SK-N-SH (cell line): ENCODE measurements around the gene FAP. TPM values are rescaled to one million over a fixed set of nuclear protein-coding genes. Genes with fewer than 3 reads are reported as not detected.

Experiments
- CTCF ChIA-PET: fragments of 300-600, 350-600 bp; formaldehyde crosslinking; extraction: SDS; loops from one replicate; lab custom pipeline; 2021; lab: Yijun Ruan, JAX
- POLR2A ChIA-PET: fragments of 350-600 bp; sonication (Branson Sonifier 250); formaldehyde crosslinking; extraction: SDS; loops from one replicate; lab custom pipeline; 2020; ENCODE audit warnings: antibody characterized with exemption, inconsistent platforms; lab: Yijun Ruan, JAX
- DNase-seq: peaks from one replicate; pipeline ENCODE4 v3.0.0; 2012
- H2AFZ ChIP-seq: fragments of 200-600 bp; sonication (generic); 2 replicates; pipeline ENCODE4 v1.8.1; 2016; ENCODE audit warnings: antibody characterized with exemption, mild to moderate bottlenecking, low read depth
- H3F3A ChIP-seq: fragments of 200-600 bp; sonication (generic); replicated peaks from 2 replicates; pipeline ENCODE3; 2016; ENCODE audit warnings: antibody characterized with exemption, mild to moderate bottlenecking; ENCODE audit not compliant: insufficient read depth
- H3K27ac ChIP-seq, 2 experiments: fragments of 200-500 bp in 1 of 2; fragments of 200-600 bp in 1 of 2; sonication (Bioruptor generic) in 1 of 2; sonication (generic), shearing (Covaris generic) in 1 of 2; 2 replicates each; pipeline versions ENCODE4 v1.5.1 to v1.6.1; 2014 to 2016; ENCODE audit warnings: low read depth in 2 of 2, inconsistent platforms in 1 of 2, low read length in 1 of 2, mild to moderate bottlenecking in 1 of 2, mixed read lengths in 1 of 2
- H3K27me3 ChIP-seq: fragments of 200-600 bp; sonication (generic), shearing (Covaris generic); 2 replicates; pipeline ENCODE4 v1.6.1; 2016; ENCODE audit warnings: mixed run types; ENCODE audit not compliant: insufficient read depth
- H3K36me3 ChIP-seq, 2 experiments: fragments of 200-500 bp in 1 of 2; fragments of 200-600 bp in 1 of 2; sonication (Bioruptor generic) in 1 of 2; sonication (generic) in 1 of 2; replicated peaks in 1 of 2; 2 replicates each; pipeline versions ENCODE3 to v1.5.1; 2014 to 2016; ENCODE audit warnings: low read length in 1 of 2, mild to moderate bottlenecking in 1 of 2; ENCODE audit not compliant: insufficient read depth in 2 of 2, control insufficient read depth in 1 of 2
- H3K4me1 ChIP-seq, 2 experiments: fragments of 200-500 bp in 1 of 2; fragments of 200-600 bp in 1 of 2; sonication (Bioruptor generic) in 1 of 2; sonication (generic), shearing (Covaris generic) in 1 of 2; 2 replicates each; pipeline versions ENCODE4 v1.5.1 to v1.6.1; 2014 to 2016; ENCODE audit warnings: low read depth in 1 of 2, low read length in 1 of 2, mixed run types in 1 of 2; ENCODE audit not compliant: insufficient read depth in 2 of 2, control insufficient read depth in 1 of 2
- H3K4me2 ChIP-seq: fragments of 200-600 bp; sonication (generic), shearing (Covaris generic); 2 replicates; pipeline ENCODE4 v1.6.1; 2017; ENCODE audit warnings: mixed run types
- H3K4me3 ChIP-seq, 2 experiments: fragments of 200-500 bp in 1 of 2; fragments of 200-600 bp in 1 of 2; sonication (Bioruptor generic) in 1 of 2; sonication (generic), shearing (Covaris generic) in 1 of 2; 2 replicates each; pipeline versions ENCODE4 v1.5.1 to v1.8.1; 2014 to 2016; ENCODE audit warnings: low read depth in 2 of 2, inconsistent platforms in 1 of 2, low read length in 1 of 2, mild to moderate bottlenecking in 1 of 2, mixed read lengths in 1 of 2, moderate library complexity in 1 of 2
- H3K79me2 ChIP-seq: fragments of 200-600 bp; sonication (generic); 2 replicates; pipeline ENCODE4 v1.8.1; 2017; ENCODE audit warnings: mild to moderate bottlenecking; ENCODE audit not compliant: insufficient read depth
- H3K9ac ChIP-seq: fragments of 200-600 bp; sonication (generic); 2 replicates; pipeline ENCODE4 v1.6.1; 2017; ENCODE audit warnings: mixed run types
- H3K9me2 ChIP-seq: fragments of 200-600 bp; sonication (generic); 2 replicates; pipeline ENCODE4 v1.6.1; 2017; ENCODE audit warnings: mixed run types
- H3K9me3 ChIP-seq: fragments of 200-600 bp; sonication (generic); 2 replicates; pipeline ENCODE4 v1.6.1; 2017; ENCODE audit warnings: mixed run types, mild to moderate bottlenecking, moderate library complexity
- H4K20me1 ChIP-seq: fragments of 200-600 bp; sonication (generic); 2 replicates; pipeline ENCODE4 v1.6.1; 2017; ENCODE audit warnings: mild to moderate bottlenecking, mixed run types; ENCODE audit not compliant: insufficient read depth
- ELF1 ChIP-seq: IDR thresholded peaks from 2 replicates; pipeline ENCODE4 v1.4.0; 2012
- FOXJ3 ChIP-seq: sonication (generic); formaldehyde crosslinking; IDR thresholded peaks from 2 replicates; pipeline ENCODE4 v1.5.1; 2020; ENCODE audit warnings: mild to moderate bottlenecking, missing genetic modification reagents
- IRF3 ChIP-seq: fragments of 150-350 bp; IDR thresholded peaks from 2 replicates; pipeline ENCODE4 v1.6.1; 2016; ENCODE audit warnings: mild to moderate bottlenecking, low read depth, low read length
- JUND ChIP-seq: IDR thresholded peaks from 2 replicates; pipeline ENCODE4 v1.4.0; 2012
- NRF1 ChIP-seq: IDR thresholded peaks from 2 replicates; pipeline ENCODE4 v1.6.1; 2012; ENCODE audit warnings: low read depth, mild to moderate bottlenecking, low read length
- REST ChIP-seq: IDR thresholded peaks from 2 replicates; pipeline ENCODE4 v1.6.1; 2012; ENCODE audit warnings: mild to moderate bottlenecking, low read depth, low read length, moderate library complexity
- RXRA ChIP-seq: IDR thresholded peaks from 2 replicates; pipeline ENCODE4 v1.4.0; 2012; ENCODE audit warnings: low read depth, mild to moderate bottlenecking, borderline replicate concordance
- YY1 ChIP-seq: IDR thresholded peaks from 2 replicates; pipeline ENCODE4 v1.4.0; 2012; ENCODE audit warnings: low read depth, mild to moderate bottlenecking
- ZBTB33 ChIP-seq: IDR thresholded peaks from 2 replicates; pipeline ENCODE4 v1.4.0; 2012; ENCODE audit warnings: low read depth, borderline replicate concordance
- polyA plus RNA-seq, 3 experiments: library from polyadenylated mRNA; depleted of rRNA; stranded (reverse); fragments of >200 nt; gene quantifications; 2 replicates each; pipeline ENCODE4 v1.2.3, GENCODE V29; 2012

Gene FAP
- polyA plus RNA-seq, 1 of the 3 experiments (the other 2 are of a cell fraction), result 36.9 TPM

- no peaks in the 10 kb centered on the region for H3K79me2 ChIP-seq
- ChIA-PET CTCF (interaction anchor here (1.2 to 1.9 kb wide), 2 partner anchors 10 to 21 kb away, joined by 3 to 8 read pairs; no protein-coding TSS in a partner anchor), POLR2A (no interaction called here)
- no peak for DNase-seq
- H3K4me2 ChIP-seq, result no peak overlapping the region
- H3K4me3 ChIP-seq, result no peak overlapping the region
- no peaks in the 10 kb centered on the region for H3K9me3 ChIP-seq
- no peaks in the 10 kb centered on the region for H3K27me3 ChIP-seq
- H3K9me2 ChIP-seq, result no peaks in the 10 kb centered on the region
- H3F3A ChIP-seq, result peaks cover 14% of the 10 kb centered on the region
- no peak overlapping the region for H3K27ac ChIP-seq
- H4K20me1 ChIP-seq, result no peaks in the 10 kb centered on the region
- TF ChIP-seq ZBTB33 (no peak), NRF1 (no peak), RXRA (no peak), REST (no peak), YY1 (no peak), JUND (no peak), FOXJ3 (CRISPR knock-in tag) (no peak)
- peaks cover 55 to 87% of the 10 kb centered on the region in 2 experiments for H3K36me3 ChIP-seq
- no peak overlapping the region for H3K9ac ChIP-seq
- no peak overlapping the region for H2AFZ ChIP-seq
- H3K4me1 ChIP-seq, result peaks cover 0 to 6% of the 10 kb centered on the region in 2 experiments; a peak in 1 of 4 replicates
These were observed 32.9 kb downstream of the FAP start for GRCh38 chr2:162210385-162210784.

GRCh38 chr2:162202203-162202602, 41.0 kb downstream of the FAP start:
- Histone ChIP-seq H3K4me1 (peaks cover 0 to 4% of the 10 kb centered on the region in 2 experiments; a peak in 1 of 4 replicates), H3K9me2 (no peaks in the 10 kb centered on the region), H3K4me3 (no peak overlapping the region), H2AFZ (no peak overlapping the region), H3K9ac (no peak overlapping the region), H3K4me2 (no peak overlapping the region), H3K36me3 (peaks cover 43 to 61% of the 10 kb centered on the region in 2 experiments), H3K27ac (no peak overlapping the region), H3F3A (peaks cover 11% of the 10 kb centered on the region), H4K20me1 (no peaks in the 10 kb centered on the region), H3K79me2 (no peaks in the 10 kb centered on the region), H3K9me3 (no peaks in the 10 kb centered on the region), H3K27me3 (no peaks in the 10 kb centered on the region)
- DNase-seq, result no peak
- CTCF ChIA-PET, result no interaction called here
- TF ChIP-seq ELF1, result no peak
- no peak for TF ChIP-seq IRF3
- POLR2A ChIA-PET, result no interaction called here
